ENCODE results near the gene IFNL3.

IFNL3 gene

GRCh38 chr19:39212375-39212742 is 32.4 kb downstream of the IFNL3 start:
- DNase-seq, result peak; percentile 80

DNA sequence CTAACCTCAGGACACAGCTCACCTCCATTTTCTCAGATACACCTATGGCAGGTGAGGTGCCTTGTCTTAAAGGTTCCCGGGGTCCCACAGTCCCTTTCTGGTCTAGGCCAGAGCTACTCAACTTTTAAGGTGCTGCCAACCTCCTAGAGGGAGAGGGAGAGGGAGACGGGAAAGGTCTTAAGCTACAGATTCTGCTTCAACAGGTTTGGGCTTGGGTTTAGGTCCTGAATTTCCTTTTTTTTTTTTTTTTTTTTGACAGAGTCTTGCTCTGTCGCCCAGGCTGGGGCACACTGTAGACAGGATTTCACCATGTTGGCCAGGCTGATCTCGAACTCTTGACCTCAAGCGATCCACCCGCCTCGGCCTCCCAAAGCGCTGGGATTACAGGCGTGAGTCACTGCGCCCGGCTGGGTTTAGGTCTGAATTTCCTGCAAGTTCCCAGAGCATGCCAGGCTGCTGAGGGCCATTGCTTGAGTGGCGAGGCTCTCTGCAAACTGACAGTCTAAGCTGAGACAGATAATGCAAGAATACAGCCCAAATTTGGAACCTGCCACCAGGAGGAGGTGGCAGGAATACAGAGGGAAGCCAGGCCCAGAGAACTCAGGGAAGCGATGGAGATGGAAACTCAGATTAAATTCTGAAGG is 33.0 kb downstream of the IFNL3 start:
- DNase-seq, result no peak

DNA sequence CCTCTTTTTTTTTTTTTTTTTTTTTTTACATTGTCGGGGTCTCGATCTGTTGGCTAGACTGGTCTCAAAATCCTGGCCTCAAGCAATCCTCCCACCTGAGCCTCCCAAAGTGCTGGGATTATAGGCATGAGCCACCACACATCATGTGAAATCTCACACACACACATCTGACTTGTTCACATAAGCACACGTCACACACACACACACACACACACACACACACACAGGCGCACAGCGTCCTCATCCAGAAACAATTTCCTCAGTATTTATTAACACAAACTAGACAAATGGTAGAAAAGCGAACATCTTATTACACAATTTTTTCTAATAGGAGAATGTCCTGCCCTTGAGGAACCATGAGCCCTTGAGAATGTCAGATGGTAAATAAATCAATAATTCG is 35.6 kb downstream of the IFNL3 start:
- DNase-seq, result no peak

DNA sequence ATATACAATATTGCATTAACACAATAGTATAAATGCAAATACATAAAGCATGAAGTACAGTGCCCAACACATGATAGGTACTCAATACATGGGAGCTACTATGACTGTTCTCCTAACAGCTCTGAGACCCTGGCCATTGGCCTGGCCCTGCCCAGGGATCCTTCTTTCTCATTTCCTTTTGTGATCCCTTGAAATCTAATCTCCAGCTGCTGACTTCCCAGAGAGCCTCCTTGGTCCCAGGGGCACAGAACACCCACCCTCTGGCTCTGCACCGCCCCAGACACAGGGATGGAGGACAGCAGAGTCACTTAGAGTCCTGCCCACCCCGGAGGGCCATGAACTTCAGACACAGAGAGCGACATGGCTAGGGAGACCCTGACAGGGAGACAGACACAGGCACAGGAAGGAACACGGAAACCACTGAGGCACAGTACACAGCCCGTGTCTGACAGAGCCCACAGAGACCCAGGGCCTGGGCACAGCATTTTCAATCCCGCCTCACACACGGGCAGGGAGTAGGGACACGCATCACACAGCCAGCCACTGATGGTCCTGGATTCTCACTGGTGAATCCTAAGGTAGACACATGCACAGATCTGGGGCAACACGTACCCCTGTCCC is 36.5 kb downstream of the IFNL3 start:
- DNase-seq, result no peak

DNA sequence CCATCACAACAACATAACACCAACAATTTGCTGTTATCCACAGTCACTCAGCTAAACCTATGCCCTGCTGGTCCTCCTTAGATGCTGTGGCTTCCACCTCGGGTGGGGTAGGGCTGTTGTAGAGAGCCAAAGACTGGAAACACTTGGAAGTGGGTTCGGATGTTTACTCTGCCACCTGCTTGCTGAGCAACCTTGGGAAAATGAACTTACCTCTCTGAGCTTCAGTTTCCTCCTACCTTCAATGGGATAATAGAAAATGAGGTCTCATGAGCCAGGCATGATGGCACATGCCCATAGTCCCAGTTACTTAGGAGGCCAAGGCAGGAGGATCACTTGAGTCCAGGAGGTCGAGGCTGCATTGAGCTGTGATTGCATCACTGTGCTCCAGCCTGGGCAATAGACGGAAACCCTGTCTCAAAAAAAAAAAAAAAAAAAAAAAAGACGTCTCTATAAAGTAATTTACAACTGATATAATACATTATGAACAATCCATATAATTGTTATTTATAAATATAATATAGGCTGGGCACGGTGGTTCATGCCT is 37.4 kb downstream of the IFNL3 start:
- DNase-seq, result no peak

- no peak for DNase-seq
Measured at GRCh38 chr19:39206122-39206521, 38.7 kb downstream of the IFNL3 start.

DNA sequence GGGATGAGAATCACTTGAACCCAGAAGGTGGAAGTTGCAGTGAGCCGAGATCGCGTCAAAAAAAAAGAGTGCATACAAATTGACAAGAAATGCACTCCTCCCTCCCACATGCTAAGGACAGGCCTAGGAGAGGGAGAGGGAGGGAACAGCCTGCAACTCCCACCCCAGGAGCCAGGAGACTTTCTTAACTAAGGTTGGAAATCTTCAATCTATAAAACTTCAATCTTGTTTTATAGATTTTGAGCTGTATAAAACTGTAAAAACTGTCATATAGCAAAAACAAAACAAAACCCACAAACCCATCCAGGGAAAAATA is 39.4 kb downstream of the IFNL3 start:
- DNase-seq, result no peak

GRCh38 chr19:39203372-39204341 is 41.1 kb downstream of the IFNL3 start, which contains the start of gene SYCN:
Gene SYCN (minus strand): TSS chr19:39204263. CDS start chr19:39204254, 9 bp downstream.
- no peak for DNase-seq

GRCh38 chr19:39202998-39203355 is 41.8 kb downstream of the IFNL3 start:
- no peak for DNase-seq

GRCh38 chr19:39200803-39201115 is 44.0 kb downstream of the IFNL3 start:
- DNase-seq, result no peak

DNA sequence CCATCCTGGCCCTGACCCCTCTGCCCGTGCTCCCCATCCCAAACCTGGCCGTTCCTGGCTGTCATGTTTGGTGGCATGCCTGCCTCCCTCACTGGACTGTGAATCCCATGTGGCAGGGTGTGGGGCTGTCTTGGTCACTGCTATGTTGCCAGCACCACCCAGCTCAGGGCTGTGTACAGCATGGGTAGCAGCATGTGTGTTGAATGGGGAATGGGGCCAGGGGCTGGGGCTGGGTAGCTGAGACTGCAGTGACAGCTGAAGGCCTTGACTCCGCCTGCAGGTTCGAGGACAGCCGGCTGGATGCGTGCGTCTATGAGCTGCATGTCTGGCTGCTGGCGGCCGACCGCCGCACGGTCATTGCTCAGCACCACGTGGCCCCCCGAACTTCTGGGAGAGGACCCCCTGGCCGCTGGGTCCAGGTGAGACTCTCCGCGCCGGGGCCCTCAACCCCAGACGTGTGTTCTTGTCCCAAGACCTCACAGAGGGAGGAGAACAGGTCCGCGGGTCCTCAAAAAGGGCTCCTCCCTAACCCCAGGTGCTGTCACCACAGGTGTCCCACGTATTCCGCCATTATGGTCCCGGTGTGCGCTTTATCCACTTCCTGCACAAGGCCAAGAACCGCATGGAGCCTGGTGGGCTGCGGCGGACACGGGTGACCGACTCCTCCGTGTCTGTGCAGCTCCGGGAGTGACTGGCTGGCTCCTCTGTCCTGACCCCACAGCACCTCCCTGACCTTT is 44.6 kb downstream of the IFNL3 start:
- no peak for DNase-seq

- no peak for DNase-seq
Measured at GRCh38 chr19:39199025-39199424, 45.8 kb downstream of the IFNL3 start.

DNA sequence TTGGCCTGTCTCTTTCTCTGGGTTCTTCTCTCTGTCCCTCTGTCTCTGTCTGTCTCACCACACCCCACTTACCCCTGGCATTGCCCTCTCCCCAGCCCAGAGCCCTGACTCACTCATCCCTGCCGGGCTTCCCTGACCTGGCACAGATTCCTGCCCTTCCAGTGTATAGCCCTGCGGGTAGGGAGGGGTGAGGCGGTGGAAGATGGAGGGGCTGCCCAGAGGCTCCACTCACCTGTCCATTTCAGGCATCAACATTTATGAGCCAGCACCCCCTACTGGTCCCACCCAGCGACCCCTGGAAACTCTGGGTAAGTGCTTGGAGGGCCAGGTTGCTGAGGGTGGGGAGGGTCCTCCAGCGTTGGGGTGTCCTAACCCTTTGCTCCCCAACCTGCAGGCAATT is 47.0 kb downstream of the IFNL3 start:
- no peak for DNase-seq

- DNase-seq, result no peak
Measured at GRCh38 chr19:39196860-39197562, 47.8 kb downstream of the IFNL3 start, which contains the start of gene NCCRP1. Gene NCCRP1 (plus strand): TSS chr19:39196964. CDS start chr19:39196983, 19 bp downstream.

DNA sequence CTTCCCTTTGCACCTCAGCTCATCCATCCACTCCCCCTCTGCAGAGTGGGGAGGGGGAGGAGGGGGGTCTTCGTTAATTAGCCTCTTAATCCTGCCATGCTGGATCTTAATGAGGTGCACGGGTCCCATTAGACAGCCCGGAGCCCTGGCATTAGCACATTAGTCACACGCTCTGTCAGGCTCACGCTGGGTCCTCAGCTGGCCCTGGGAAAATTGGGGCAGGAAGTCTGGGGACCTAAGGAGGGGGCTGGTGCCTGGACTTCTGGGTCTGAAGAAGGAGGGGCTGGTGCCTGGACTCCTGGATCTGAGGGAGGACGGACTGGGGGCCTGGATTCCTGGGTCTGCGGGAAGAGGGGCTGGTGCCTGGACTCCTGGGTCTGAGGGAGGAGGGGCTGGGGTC is 48.5 kb downstream of the IFNL3 start:
- no peak for DNase-seq

GRCh38 chr19:39195755-39196154 is 49.1 kb downstream of the IFNL3 start:
- DNase-seq, result no peak

DNA sequence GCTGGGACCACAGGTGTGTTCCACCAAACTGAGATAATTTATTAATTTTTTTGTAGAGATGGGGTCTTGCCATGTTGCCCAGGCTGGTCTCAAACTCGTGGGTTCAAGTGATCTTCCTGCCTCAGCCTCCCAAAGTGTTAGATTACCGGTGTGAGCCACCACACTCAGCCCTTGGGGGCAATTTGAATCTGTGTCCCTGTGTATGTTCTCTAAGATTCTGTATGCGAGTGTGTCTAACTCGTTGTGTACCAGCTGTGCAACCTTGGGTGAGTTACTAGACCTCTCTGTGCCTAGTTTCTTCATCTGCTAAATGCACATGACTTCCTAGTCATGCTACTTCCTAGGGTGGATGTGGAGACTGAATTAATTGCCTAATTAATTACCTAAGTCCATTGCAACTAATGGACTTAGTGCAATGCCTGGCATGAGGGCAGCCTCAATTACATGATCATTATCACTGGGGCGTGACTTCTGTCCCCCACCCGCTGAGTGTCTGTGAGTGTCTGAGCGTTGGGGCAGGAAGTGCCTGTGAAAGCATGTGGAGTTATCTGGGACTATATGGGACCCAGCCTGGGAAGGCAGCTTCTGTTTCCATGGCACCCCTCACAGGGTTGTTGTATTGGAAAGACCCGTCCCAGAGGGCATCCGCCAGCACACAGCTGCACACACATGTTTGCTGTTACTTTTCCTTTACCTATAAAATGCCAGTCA is 49.8 kb downstream of the IFNL3 start:
- no peak for DNase-seq

GRCh38 chr19:39193803-39194202 is 51.0 kb downstream of the IFNL3 start:
- DNase-seq, result no peak
